Nephron progenitor cell (in vitro differentiated cells): ENCODE data around the gene WDR18.
"Not testable (repeated sequence)": the region's sequence is repeated elsewhere in the genome, so short reads cannot be mapped to it uniquely, and the experiment has no call there.

Experiments
- DNase-seq: peaks from one replicate; pipeline ENCODE4 v3.0.0; 2021
- H3K27ac Mint-ChIP-seq: 2 replicates; pipeline ENCODE4 v1.8.0; 2021; ENCODE audit warnings: mild to moderate bottlenecking, moderate library complexity, mixed read lengths
- H3K27me3 Mint-ChIP-seq: 2 replicates; pipeline ENCODE4 v1.8.0; 2021; ENCODE audit warnings: mild to moderate bottlenecking, low read depth, mixed read lengths; ENCODE audit not compliant: poor library complexity
- H3K36me3 Mint-ChIP-seq: 2 replicates; pipeline ENCODE4 v1.8.0; 2021; ENCODE audit warnings: low read depth, mixed read lengths
- H3K4me1 Mint-ChIP-seq: 2 replicates; pipeline ENCODE4 v1.8.0; 2021; ENCODE audit warnings: mixed read lengths
- H3K4me3 Mint-ChIP-seq: 2 replicates; pipeline ENCODE4 v1.8.0; 2021; ENCODE audit warnings: mild to moderate bottlenecking, moderate library complexity, mixed read lengths
- H3K9me3 Mint-ChIP-seq: 2 replicates; pipeline ENCODE4 v1.8.0; 2021; ENCODE audit warnings: mild to moderate bottlenecking, moderate library complexity, mixed read lengths
- CTCF ChIP-seq: fragments of 200-600 bp; sonication (generic); IDR thresholded peaks from 2 replicates; pipeline ENCODE4 v1.5.0; 2021; ENCODE audit warnings: antibody characterized with exemption

WDR18 gene

GRCh38 chr19:953445-954271 is 30.5 kb upstream of the WDR18 start:
- peak; percentile 28 for DNase-seq
- Mint-ChIP-seq H3K27me3 (no peaks in the 10 kb centered on the region), H3K36me3 (peaks cover under 1% of the 10 kb centered on the region), H3K9me3 (no peaks in the 10 kb centered on the region), H3K4me3 (peak overlapping the region; percentile 52), H3K27ac (peak overlapping the region; percentile 93), H3K4me1 (peaks cover 55% of the 10 kb centered on the region)
- TF ChIP-seq CTCF, result no peak

GRCh38 chr19:954272-954671 is 29.9 kb upstream of the WDR18 start:
- peaks cover 61% of the 10 kb centered on the region for H3K4me1 Mint-ChIP-seq
- TF ChIP-seq CTCF, result no peak
- no peak for DNase-seq
- no peaks in the 10 kb centered on the region for H3K9me3 Mint-ChIP-seq
- H3K27me3 Mint-ChIP-seq, result no peaks in the 10 kb centered on the region
- H3K27ac Mint-ChIP-seq, result peak overlapping the region; percentile 78
- no peak overlapping the region for H3K4me3 Mint-ChIP-seq
- H3K36me3 Mint-ChIP-seq, result peaks cover 5% of the 10 kb centered on the region

GRCh38 chr19:954672-955494 is 29.3 kb upstream of the WDR18 start:
- Mint-ChIP-seq H3K36me3 (peaks cover 9% of the 10 kb centered on the region), H3K4me3 (no peak overlapping the region), H3K27ac (peak overlapping the region; percentile 78), H3K27me3 (no peaks in the 10 kb centered on the region), H3K4me1 (peaks cover 67% of the 10 kb centered on the region), H3K9me3 (no peaks in the 10 kb centered on the region)
- DNase-seq, result peak; percentile 70
- TF ChIP-seq CTCF, result no peak

GRCh38 chr19:955803-956765 is 28.1 kb upstream of the WDR18 start:
- Mint-ChIP-seq H3K4me1 (peaks cover 71% of the 10 kb centered on the region), H3K9me3 (no peaks in the 10 kb centered on the region), H3K27me3 (no peaks in the 10 kb centered on the region), H3K27ac (peak overlapping the region; percentile 98), H3K36me3 (peaks cover 9% of the 10 kb centered on the region), H3K4me3 (peak overlapping the region; percentile 49)
- peak; percentile 86 for DNase-seq
- TF ChIP-seq CTCF, result no peak

GRCh38 chr19:956766-957440 is 27.2 kb upstream of the WDR18 start:
- H3K27ac Mint-ChIP-seq, result peak overlapping the region; percentile 61
- DNase-seq, result no peak
- no peaks in the 10 kb centered on the region for H3K9me3 Mint-ChIP-seq
- H3K4me3 Mint-ChIP-seq, result no peak overlapping the region
- peaks cover 68% of the 10 kb centered on the region for H3K4me1 Mint-ChIP-seq
- peaks cover 9% of the 10 kb centered on the region for H3K36me3 Mint-ChIP-seq
- H3K27me3 Mint-ChIP-seq, result no peaks in the 10 kb centered on the region
- TF ChIP-seq CTCF, result no peak

- H3K27me3 Mint-ChIP-seq, H3K4me3 Mint-ChIP-seq, DNase-seq, H3K36me3 Mint-ChIP-seq, H3K9me3 Mint-ChIP-seq: not testable (repeated sequence)
- H3K4me1 Mint-ChIP-seq, result peaks cover 70% of the 10 kb centered on the region
- peak overlapping the region; percentile 61 for H3K27ac Mint-ChIP-seq
Measured at GRCh38 chr19:957578-957977, 26.6 kb upstream of the WDR18 start.
